ENCODE data around the gene FUT2.

FUT2 gene

GRCh38 chr19:48726556-48726955, 30.8 kb downstream of the FUT2 start:
- no peak for TF ChIP-seq CTCF (conservative IDR thresholded peaks at IDR 0.05)
- H3K27ac ChIP-seq = no peak overlapping the region

GRCh38 chr19:48728911-48729664, 33.3 kb downstream of the FUT2 start:
- no peak overlapping the region for H3K27ac ChIP-seq
- TF ChIP-seq CTCF (conservative IDR thresholded peaks at IDR 0.05) = no peak

GRCh38 chr19:48731452-48731851, 35.7 kb downstream of the FUT2 start:
- no peak for TF ChIP-seq CTCF (conservative IDR thresholded peaks at IDR 0.05)
- no peak overlapping the region for H3K27ac ChIP-seq

GRCh38 chr19:48734625-48735024, 38.9 kb downstream of the FUT2 start:
- H3K27ac ChIP-seq = no peak overlapping the region
- TF ChIP-seq CTCF (conservative IDR thresholded peaks at IDR 0.05) = no peak

GRCh38 chr19:48735031-48735615, 39.4 kb downstream of the FUT2 start:
- no peak overlapping the region for H3K27ac ChIP-seq
- TF ChIP-seq CTCF (conservative IDR thresholded peaks at IDR 0.05) = no peak

GRCh38 chr19:48737360-48737998, 41.7 kb downstream of the FUT2 start:
- TF ChIP-seq CTCF (conservative IDR thresholded peaks at IDR 0.05) = no peak
- no peak overlapping the region for H3K27ac ChIP-seq

- H3K27ac ChIP-seq = peak overlapping the region; percentile 78
These were observed 43.0 kb downstream of the FUT2 start for GRCh38 chr19:48738557-48739403.

More at GRCh38 chr19:48738557-48739403, 43.0 kb downstream of the FUT2 start:
- peak; percentile 72 for TF ChIP-seq CTCF (conservative IDR thresholded peaks at IDR 0.05)
